Stimulated activated CD8-positive, alpha-beta memory T cell treated with anti-CD3 and anti-CD28 coated beads, Interleukin-2, amount 100 ng/mL, for 1 hour (primary cell): ENCODE results near the gene KRTAP12-3.
A peak's percentile ranks its signal among the peaks of the same experiment; 100 is the strongest.
"Not testable (repeated sequence)": the region's sequence is repeated elsewhere in the genome, so short reads cannot be mapped to it uniquely, and the experiment has no call there.

Experiments
- DNase-seq, 2 donors: peaks; one replicate each; pipeline ENCODE4 v3.0.0-alpha.2; 2020; ENCODE audit warnings: low read depth in 2 of 2

Gene KRTAP12-3

DNA sequence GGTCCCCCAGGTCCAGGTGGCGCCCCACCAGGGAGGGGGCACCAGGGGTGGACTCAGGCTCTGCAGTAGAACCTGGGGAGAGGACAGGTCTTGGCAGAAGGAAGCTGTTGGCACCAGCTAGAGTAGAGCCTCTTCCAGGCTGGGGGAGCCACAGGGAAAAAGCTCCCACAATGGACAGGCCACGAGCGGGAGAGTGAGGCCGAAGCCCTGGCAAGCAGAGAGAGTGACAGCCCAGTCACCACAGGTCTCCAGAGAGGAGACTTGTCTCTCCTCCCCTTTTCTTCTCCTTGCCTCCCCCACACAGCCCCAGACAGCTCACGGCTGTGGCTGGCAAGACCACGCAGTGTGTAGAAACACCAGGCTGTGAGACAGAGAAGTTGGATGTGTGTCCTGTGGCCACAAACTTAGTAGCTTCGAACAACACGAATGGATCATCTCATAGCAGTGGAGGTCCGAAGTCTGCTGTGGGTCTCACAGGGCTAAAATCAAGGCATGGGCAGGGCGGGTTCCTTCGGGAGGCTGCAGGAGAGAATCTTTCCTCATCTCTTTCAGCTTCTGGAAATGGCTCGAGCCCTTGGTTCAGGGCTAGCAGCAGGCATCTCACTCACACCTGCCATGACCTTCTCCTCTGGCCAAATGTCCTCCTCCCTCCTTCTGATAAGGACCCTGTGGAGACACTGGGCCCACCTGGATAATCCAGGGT lies 6.6 kb upstream of the KRTAP12-3 start:
- DNase-seq = no peak

DNA sequence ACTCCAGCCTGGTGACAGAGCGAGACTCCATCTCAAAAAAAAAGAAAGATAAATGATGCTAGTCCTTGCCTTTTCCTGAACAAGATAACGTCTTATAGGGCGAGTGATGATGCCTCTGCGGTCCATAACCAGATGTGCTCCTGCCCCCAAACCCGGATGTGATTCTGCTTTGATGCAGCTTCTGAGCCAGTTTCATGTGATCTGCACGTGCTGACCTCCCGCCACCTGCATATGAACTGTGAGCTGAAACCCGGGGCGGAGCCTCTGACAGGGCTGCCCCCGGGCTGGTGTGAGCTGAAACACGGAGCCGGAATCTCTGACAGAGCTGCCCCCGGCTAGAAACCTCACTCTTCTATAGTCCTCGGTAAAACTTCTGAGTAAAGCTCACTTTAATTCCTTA lies 4.6 kb upstream of the KRTAP12-3 start:
- no peak for DNase-seq

DNA sequence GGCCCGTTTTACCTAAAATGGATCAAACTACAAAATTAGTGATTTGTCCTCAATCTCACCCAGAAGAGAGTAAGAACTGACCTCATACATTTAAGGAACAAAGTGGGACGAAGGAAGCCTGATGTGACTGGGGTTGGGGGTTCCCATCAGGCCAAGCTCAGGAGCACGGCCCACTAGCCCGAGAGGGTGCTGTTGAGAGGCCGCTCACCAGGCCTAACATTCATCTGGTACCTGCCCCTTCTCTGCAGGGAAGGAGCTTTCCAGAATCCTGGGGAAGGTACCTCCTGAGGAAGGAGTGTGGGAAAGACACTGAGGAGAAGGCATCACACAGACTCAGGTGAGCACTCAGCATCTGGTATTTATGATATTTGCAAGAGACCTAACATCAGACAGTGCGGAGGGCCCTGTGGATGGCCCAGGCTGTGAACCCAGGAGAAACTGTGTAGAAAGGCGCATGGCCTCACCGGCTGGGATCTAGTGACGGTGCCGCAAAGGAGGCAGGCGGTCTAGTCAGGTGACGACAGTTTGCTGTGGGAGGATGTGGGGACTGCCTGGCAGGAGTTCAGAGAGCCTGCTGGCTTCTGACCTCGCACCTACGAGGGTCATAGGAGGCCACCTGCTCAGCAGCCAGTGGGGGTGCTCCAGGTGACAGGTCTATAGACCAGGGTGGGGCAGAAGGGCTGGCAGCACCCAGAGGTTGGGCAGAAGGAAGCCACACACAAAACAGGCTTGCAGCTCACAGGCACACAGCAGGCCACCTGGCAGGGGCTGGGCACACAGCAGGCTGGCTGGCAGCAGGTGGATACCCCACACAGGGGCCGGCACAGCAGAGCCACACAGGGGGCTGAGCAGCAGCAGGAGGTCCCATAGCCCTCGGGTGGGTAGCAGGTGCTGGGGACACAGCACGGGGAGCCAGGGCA lies 3.8 kb upstream of the KRTAP12-3 start:
- peak in 1 of 2 donors; percentile 27 for DNase-seq

DNA sequence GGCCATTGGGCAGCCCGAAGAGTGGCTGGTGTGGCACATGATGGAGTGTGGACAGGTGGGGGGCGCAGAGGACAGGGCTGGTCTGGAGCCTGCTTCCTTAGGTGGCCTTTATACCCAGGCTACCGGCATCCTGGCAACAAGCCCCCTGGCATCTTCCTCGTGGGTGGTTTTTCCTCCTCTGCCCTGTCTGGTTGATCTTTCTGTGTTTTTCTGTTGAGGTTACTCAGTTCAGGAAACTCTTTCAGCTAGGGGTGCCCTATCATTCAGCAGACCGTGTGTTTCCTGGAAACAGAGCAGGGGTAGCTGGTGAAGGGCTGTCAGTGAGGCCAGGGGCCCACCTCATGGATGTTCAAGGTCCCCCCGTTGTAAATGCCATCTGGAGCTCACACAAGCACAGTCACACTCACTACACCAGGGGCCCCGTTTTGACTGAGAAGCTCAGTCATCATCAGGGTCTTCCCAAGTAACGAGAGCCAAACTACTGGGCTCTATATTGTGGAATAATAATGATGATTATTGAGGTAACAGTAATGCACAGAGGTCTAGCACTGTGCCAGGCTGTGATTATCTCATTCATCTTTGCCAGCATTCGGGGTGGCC lies 3.1 kb upstream of the KRTAP12-3 start, which contains the start of gene KRTAP12-4:
Gene KRTAP12-4, minus strand, starts transcription at position 84 of the 600 bp plus-strand sequence. Its CDS starts 45 bp downstream, at position 39.
- DNase-seq = no peak

DNA sequence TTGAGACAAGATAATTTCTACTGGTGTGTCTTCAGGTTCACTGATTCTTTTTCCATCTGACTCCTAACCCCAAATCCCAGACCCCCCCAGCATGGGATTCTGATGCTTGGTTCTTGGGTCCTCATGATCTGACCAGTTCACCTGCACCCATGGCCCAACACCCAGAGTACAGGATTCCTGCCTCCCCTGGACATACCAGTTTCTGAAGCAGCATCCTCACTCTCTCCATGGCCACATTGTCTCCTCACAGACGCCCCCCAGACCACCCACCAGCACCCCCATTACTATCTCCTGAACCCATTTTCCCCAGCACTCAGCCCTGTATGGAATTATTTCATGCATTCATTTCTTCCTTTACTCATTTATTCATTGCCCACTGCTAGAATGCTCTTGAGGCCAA lies 864 bp upstream of the KRTAP12-3 start:
- DNase-seq = no peak

DNA sequence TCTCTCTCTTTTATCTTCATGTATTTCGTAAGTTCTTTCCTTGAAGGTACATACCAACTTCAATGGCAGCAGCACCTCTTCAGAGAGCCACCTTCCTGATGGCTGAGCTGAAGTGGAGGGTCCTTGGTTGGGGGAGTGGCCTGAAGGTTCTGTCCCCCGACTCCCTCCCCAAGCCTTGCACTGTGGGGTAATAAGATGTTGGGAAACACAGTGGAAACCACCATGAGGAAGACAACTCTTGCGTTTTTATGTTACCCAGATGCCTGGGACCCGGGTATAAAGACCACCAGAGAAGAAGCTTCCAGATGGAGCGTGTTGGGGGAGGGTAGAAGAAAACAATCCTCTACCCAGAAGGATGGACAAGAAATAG lies 794 bp downstream of the KRTAP12-3 start:
- no peak for DNase-seq

DNA sequence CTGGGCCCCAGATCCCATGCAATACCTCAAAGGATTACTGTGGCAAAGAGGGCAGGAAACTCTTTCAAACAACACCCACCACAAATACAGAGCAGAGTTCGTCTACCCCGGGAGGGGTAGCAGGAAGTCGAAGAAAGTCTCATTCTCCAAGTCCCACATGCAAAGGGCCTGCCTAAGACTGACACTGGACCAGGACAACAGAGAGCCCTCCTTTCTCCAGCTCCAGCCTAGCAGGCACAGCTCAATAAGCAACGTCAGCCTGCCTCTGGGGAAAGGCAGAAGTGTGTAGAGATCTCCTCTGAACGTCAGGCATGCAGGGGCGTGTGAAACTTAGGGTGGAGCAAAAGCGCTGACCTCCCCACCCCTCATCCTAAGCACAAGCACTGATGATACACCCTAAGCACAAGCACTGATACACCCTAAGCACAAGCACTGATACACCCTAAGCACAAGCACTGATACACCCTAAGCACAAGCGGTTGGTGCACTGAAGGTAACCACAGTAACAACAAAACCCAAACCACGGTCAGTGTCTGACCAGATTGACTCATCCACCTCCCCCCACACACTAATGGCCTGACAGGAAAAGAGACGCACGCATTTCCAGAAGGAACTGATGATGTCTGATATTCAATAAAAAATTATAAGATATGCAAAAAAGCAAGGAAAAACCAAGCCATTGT lies 1.3 kb downstream of the KRTAP12-3 start:
- DNase-seq = no peak

DNA sequence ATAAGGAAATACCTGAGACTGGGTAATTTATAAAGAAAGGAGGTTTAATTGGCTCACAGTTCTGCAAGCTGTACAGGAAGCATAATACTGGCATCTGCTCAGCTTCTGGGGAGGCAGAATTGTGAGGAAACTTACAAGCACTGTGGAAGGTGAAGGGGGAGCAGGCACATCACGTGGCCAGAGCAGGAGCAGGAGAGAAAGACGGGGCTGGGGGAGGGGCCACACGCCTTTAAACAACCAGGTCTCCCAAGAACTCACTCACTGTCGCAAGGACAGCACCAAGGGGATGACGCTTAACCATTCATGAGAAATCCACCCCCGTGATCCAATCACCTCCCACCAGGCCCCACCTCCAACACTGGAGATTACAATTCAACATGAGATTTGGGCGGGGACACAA lies 3.8 kb downstream of the KRTAP12-3 start:
- not testable (repeated sequence) for DNase-seq

DNA sequence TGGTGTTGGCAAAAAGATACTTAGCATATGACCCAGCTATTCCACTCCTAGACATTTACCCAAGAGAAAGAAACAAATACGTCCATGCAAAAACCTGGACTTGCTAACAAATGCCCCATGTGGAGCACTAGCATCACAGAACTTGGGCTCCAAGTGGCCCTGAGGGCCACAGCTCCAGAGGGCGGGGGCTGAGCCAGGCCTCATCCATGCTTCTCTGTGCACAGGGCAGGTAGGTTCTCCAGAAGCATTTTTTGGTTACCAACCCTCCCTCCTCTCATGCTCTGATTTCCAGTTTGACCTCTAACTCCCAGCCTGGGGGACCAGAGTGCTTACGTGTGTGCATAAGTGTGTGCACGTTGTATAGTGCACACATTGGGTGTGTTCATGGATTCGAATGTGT lies 7.0 kb downstream of the KRTAP12-3 start:
- DNase-seq = no peak

DNA sequence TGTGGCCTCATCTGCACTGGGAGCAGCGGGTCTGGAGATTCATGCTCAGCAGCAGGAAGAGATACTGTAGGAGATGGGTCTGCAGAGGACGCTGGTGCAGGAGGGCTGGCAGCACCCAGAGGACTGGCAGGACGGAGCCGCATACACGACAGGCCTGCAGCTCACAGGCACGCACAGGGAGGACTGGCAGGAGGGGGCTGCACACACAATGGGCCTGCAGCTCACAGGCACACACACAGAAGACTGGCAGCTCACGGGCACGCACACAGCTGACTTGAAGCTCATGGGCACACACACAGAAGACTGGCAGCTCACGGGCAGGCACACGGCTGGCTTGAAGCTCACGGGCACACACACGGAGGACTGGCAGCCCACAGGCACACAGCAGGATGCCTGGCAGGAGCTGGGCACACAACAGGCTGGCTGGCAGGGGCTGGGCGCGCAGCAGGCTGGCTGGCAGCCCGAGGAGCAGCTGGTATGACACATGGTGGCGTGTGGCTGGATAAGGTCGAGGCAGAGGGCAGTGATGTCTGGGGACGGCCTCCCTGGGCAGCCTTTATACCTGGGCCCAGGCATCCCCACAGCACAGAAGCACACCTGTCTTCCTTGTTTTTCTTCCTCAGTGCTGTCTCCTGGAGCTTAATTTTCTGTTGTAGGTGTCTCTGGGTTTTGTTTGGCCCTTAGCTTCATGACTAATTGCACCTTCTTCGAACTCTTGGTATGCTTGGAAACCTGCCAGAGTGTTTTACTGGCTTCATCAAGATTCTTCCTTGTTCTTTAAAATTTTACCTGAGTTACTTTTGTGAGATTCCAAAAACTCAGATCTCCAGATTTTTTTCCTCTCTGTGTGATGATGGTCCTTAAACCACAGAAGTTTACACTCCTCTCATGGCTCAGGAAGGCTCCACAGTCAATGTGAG lies 8.9 kb downstream of the KRTAP12-3 start, which contains the start of gene KRTAP12-2:
Gene KRTAP12-2, minus strand, starts transcription at position 527 of the 920 bp plus-strand sequence. Its CDS starts 41 bp downstream, at position 486.
- DNase-seq = no peak

DNA sequence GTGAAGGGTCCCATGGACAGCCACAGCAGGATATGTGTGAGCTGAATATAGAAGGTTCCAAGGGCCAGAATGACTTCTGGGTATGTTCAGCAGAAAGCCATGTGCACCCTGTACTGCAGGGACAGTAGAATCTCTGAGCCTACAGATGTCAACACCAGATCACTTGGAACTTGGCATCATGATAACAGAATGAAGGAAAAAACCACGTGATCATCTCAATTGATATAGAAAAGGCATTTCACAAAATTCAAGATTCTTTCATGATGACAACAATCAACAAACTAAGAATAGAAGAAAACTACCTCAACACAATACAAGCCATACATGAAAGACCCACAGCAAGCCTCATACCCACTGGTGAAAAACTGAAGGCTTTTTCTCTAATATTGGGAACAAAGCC lies 9.9 kb downstream of the KRTAP12-3 start:
- no peak for DNase-seq

DNA sequence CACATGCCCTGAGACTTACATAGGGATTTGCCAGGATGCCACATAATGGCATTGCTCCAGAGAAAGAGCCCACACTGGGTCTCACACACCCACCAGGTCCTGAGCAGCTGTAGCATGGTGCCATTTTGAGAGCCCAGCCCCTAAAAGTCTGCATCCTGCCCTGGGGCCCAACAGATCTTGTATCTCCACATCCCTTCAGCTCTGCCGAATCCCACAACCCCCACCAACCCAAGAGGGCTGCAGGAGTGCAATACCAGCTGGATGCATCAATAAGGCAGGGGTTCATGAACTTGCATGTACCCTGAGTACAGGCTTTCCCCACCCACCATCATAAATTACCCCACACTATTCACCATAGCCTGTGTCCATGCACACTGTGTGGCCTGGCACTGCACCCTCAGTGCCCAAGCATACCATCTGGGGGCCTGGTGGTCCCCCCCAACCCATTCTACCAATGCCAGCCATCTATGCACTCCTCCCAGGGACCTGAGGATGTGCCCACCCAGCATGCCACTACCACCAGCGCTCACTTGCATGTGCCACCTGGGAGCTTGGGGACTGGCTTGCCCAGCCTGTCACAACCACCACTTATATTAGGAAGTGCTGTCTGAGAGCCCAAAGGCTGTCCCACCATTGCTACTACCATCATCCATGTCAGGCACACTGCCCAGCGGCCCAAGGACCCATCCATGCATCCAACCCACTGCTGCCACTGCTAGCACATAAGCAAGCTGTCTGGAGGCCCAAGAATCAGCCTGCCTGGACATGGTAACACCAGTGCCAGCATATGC lies 13.1 kb downstream of the KRTAP12-3 start:
- no peak for DNase-seq

DNA sequence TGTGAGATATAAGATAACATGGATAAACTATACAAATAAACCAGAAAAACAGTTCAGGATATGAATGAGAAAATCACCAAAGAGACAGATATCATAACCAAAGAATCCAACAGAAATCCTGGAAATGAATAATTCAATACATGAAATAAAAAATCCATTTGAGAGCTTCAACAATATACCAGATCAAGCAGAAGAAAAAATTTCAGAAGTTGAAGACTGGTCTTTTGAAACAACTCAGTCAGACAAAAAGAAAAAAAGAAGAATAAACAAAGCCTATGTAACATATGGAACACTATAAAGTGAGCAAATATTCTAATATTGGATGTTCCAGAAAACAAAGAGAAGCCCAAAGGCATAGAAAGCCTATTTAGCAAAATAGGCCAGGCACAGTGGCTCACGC lies 14.2 kb downstream of the KRTAP12-3 start:
- DNase-seq = no peak

DNA sequence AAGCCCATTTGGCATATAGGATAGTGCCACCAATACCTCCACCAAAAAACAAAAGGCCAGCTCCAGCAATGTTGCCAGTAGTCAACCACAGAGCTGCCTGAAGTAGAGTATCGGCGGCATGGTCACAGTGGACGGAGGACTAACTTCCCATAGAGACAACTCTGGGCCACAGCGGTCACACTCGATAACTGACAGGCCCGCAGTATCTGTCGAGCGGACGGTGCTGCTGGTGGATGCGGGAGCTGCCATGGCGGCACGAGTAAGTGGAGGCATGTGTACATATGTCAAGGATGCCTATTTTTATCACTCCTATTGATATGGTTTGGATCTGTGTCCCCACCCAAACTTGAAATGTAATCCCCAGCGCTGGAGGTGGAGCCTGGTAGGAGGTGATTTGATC lies 20.1 kb downstream of the KRTAP12-3 start:
- no peak for DNase-seq

DNA sequence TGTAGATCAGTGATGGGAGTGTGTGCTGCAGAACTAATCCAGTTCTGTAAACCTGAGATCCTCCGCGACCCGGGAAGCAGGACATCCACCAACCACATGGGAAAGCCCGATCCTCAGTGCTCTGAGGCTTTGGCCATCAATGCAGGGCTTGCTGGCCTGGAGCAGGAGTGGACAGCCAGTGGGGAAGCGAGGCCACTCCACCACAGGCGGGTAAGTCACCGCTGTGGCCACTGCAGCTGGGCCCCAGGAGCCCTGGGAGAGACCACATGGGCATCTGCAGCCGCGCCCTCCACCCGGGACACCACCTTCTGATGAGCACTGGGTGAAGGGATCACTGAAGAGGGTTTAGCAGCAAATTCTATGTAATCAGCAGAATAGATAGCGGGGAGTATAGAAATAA lies 23.4 kb downstream of the KRTAP12-3 start:
- no peak for DNase-seq

DNA sequence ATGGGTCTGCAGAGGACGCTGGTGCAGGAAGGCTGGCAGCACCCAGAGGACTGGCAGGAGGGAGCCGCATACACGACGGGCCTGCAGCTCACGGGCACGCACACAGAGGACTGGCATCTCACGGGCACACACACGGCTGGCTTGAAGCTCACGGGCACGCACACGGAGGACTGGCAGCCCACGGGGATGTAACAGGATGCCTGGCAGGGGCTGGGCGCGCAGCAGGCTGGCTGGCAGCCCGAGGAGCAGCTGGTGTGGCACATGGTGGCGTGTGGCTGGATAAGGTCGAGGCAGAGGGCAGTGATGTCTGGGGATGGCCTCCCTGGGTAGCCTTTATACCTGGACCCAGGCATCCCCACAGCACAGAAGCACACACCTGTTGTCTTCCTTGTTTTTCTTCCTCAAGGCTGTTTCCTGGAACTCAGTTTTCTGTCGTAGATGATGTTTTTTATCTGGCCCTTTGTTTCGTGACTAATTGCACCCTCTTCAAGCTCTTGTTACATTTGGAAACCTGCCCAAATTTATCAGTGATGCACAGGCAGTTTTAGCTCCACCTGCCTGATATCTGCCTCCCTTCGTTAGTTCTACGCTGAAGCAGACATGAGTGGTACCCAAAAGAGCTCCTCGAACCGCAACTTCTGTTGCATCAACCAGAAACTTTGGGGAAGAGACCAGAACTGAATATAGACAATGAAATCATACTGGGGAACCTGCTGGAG lies 24.3 kb downstream of the KRTAP12-3 start, which contains the start of gene KRTAP12-1:
Gene KRTAP12-1, minus strand, starts transcription at position 303 of the 719 bp plus-strand sequence. Its CDS starts 40 bp downstream, at position 263.
- no peak for DNase-seq

DNA sequence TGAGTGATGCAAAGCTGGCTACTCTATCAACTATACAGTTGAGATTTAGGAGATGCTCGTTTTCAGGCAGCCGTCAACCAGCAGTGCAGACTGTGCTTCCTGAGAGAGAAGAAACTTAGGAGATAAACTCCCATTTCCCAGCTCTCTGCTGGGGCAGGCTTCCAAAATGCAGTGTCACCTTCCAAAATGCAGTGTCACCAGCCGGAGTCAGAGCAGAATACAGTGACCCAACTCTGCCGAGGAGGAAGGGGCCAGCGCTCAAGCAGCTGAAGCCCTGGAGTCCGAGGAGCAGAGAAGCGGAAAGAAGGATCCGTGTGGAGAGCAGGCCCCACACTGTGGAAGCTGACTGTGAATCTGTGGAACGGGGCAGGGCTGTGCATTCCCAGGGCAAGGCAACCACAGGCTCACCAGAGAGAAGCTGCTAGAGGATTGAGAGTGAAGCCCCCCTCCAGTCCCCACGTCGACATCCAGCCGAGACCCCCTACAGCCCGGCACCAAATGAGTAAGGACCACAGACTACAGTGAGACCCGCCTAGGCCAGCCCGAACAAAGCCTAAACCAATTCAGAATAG lies 24.9 kb downstream of the KRTAP12-3 start:
- no peak for DNase-seq

DNA sequence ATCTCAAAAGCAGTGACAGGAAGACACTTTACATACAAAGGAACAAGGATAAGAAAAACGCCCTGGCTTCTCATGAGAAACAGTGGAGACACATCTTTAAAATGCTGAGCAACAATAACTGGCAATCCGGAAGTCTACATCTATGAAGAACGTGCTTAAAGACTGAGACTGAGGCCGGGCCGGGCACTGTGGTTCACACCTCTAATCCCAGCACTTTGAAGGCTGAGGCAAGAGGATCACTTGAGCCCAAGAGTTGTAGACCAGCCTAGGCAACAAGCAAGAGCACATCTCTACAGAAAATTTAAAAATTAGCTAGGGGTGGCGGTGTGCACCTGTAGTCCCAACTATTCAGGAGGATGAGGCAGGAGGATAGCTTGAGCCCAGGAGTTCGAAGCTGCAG lies 26.3 kb downstream of the KRTAP12-3 start:
- no peak for DNase-seq

DNA sequence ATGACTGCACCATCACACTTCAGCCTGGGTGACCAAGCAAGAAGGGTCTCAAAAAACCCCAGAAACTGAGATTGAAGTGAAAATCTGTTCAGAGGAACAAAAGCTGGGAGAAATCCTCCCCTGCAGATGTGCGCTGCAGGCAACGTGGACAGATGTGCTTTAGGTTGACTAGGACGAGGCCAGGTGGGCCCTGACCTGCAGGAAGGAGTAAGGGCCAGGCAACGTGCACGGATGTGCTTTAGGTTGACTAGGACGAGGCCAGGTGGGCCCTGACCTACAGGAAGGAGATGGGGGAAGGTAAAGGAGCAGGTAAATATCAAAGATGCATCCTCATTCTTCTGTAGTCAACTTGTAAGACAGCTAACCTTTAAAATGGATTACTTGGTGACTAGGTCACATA lies 26.8 kb downstream of the KRTAP12-3 start:
- no peak for DNase-seq
